ENCODE data around the gene EXOC6B.

DNA sequence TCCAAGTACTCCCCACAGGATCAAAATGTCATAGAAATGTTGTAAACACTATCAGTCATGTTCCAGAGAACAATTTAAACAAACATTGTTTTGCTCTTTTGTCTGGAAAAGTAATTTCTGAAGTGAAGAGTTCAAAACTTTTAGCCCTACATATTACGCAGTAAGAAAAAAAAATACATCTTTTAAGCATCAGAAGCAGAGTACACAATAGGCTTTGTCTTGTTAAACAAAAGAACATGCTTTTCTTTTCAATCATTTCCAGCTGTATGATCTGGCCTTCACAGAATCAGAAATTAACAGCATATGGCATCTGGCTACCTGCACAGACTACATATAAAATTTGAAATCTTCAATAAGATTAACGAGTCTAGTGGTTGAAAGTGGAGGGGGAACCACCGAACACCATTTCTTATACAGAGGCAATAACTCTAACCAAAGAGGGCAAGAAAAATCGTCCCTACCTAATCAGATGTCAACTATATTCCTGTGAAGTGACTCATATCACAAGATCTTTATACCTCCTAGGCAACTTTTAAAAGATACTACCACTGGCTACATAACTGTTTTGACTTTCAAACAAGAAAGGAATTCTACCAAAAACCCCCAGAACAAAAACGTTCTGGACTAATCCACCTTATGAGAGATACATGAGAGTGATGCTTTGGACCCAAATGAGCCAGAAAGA lies 149.3 kb downstream of the EXOC6B start:
- TF ChIP-seq CTCF (IDR thresholded peaks at IDR 0.05): no peak
- no peak for TF ChIP-seq POLR2A (IDR thresholded peaks at IDR 0.05)
